GM12873 (cell line): Measurements from ENCODE around the gene NUP62.

Source experiments
- CTCF ChIP-seq: IDR thresholded peaks from 2 replicates; pipeline ENCODE4 v1.5.1; 2012; ENCODE audit warnings: low read depth, mild to moderate bottlenecking, moderate library complexity, low read length, control low read depth; ENCODE audit not compliant: insufficient read depth; ENCODE audit errors: missing control alignments

The NUP62 gene

GRCh38 chr19:49920624-49921363 lies 8.5 kb downstream of the NUP62 start:
- TF ChIP-seq CTCF = no peak

- no peak for TF ChIP-seq CTCF
Observed at GRCh38 chr19:49918089-49918488, 11.2 kb downstream of the NUP62 start.

GRCh38 chr19:49916839-49917733 lies 12.2 kb downstream of the NUP62 start:
- peak; percentile 28 for TF ChIP-seq CTCF

- peak; percentile 50 for TF ChIP-seq CTCF
Observed at GRCh38 chr19:49915271-49915670, 14.0 kb downstream of the NUP62 start.

- TF ChIP-seq CTCF = no peak
Observed at GRCh38 chr19:49913720-49914119, 15.6 kb downstream of the NUP62 start.

GRCh38 chr19:49912965-49913685 lies 16.2 kb downstream of the NUP62 start:
- peak; percentile 43 for TF ChIP-seq CTCF
